Endothelial cell of umbilical vein (primary cell): ENCODE results near the gene CAMK2D. TPM values are rescaled to one million over a fixed set of nuclear protein-coding genes. Genes with fewer than 3 reads are reported as not detected.

Source experiments
- BruUV-seq: library from RNA; stranded (reverse); fragments of 400-500 nt; replicated peaks from 2 replicates; lab custom pipeline; 2021; lab: Mats Ljungman, UMichigan
- CTCF ChIA-PET: fragments of 300-600, 350-600 bp; sonication (Branson Sonifier 250); formaldehyde crosslinking; loops from one replicate; lab custom pipeline; 2021; ENCODE audit warnings: antibody characterized with exemption, inconsistent platforms; lab: Charles Lee
- POLR2A ChIA-PET: fragments of 300-600, 350-600 bp; sonication (Branson Sonifier 250); formaldehyde crosslinking; loops from one replicate; lab custom pipeline; 2021; ENCODE audit warnings: antibody characterized with exemption, inconsistent platforms; lab: Charles Lee
- DNase-seq: peaks from one replicate; pipeline ENCODE4 v3.0.0-alpha.2; 2011; ENCODE audit warnings: low read depth, low spot score
- FAIRE-seq: peaks from 2 replicates; lab custom pipeline; 2011; peaks lifted over from hg19 to GRCh38; lab: Jason Lieb, UNC
- H2AFZ ChIP-seq: 2 replicates; pipeline ENCODE4 v1.6.0; 2012; ENCODE audit warnings: low read depth, low read length, control low read depth, inconsistent platforms
- H3K27ac ChIP-seq: 2 replicates; pipeline ENCODE4 v1.5.1; 2011; ENCODE audit warnings: low read depth, mild to moderate bottlenecking, control low read depth, low read length, moderate library complexity; ENCODE audit not compliant: insufficient read depth
- H3K27me3 ChIP-seq, 2 experiments: 2 replicates each; pipeline versions ENCODE4 v1.6.0 to v1.6.1; 2011; ENCODE audit warnings: low read length in 2 of 2, mixed read lengths in 1 of 2; ENCODE audit not compliant: control insufficient read depth in 2 of 2, insufficient read depth in 2 of 2
- H3K36me3 ChIP-seq, 2 experiments: 2 replicates in 1 of 2; 3 replicates in 1 of 2; pipeline ENCODE4 v1.5.1; 2011; ENCODE audit warnings: low read length in 2 of 2, mild to moderate bottlenecking in 1 of 2, moderate library complexity in 1 of 2; ENCODE audit not compliant: control insufficient read depth in 2 of 2, insufficient read depth in 2 of 2; ENCODE audit errors: extremely low read depth in 1 of 2
- H3K4me1 ChIP-seq: 3 replicates; pipeline ENCODE4 v1.5.1; 2011; ENCODE audit warnings: mild to moderate bottlenecking, low read length; ENCODE audit not compliant: control insufficient read depth, insufficient read depth; ENCODE audit errors: extremely low read depth
- H3K4me2 ChIP-seq: 2 replicates; pipeline ENCODE4 v1.6.1; 2011; ENCODE audit warnings: low read length, control low read depth, mixed read lengths; ENCODE audit not compliant: insufficient read depth
- H3K4me3 ChIP-seq, 3 experiments: fragments of 200-600 bp in 1 of 3; sonication (generic), shearing (Covaris generic) in 1 of 3; replicated peaks in 1 of 3; 2 replicates each; pipeline ENCODE4 v1.5.1; 2011 to 2016; ENCODE audit warnings: control low read depth in 3 of 3, low read length in 3 of 3, mild to moderate bottlenecking in 2 of 3, inconsistent platforms in 1 of 3, low read depth in 1 of 3, moderate library complexity in 1 of 3; ENCODE audit not compliant: insufficient read depth in 1 of 3
- H3K79me2 ChIP-seq: 2 replicates; pipeline ENCODE4 v1.6.0; 2012; ENCODE audit warnings: low read length, inconsistent platforms; ENCODE audit not compliant: control insufficient read depth, insufficient read depth
- H3K9ac ChIP-seq: replicated peaks from 2 replicates; pipeline ENCODE3; 2011; ENCODE audit warnings: low read length, control low read depth; ENCODE audit not compliant: insufficient read depth; ENCODE audit errors: extremely low read depth
- H3K9me1 ChIP-seq: replicated peaks from 3 replicates; pipeline ENCODE4 v1.6.0; 2011; ENCODE audit warnings: mild to moderate bottlenecking, low read length; ENCODE audit not compliant: control insufficient read depth, insufficient read depth; ENCODE audit errors: extremely low read depth
- H3K9me3 ChIP-seq: replicated peaks from 2 replicates; pipeline ENCODE4 v1.5.1; 2012; ENCODE audit warnings: low read length, inconsistent platforms; ENCODE audit not compliant: control insufficient read depth, insufficient read depth
- H4K20me1 ChIP-seq: replicated peaks from 2 replicates; pipeline ENCODE3; 2011; ENCODE audit warnings: mild to moderate bottlenecking, low read length; ENCODE audit not compliant: control insufficient read depth, insufficient read depth; ENCODE audit errors: extremely low read depth
- EZH2 ChIP-seq: IDR thresholded peaks from 2 replicates; pipeline ENCODE4 v1.6.1; 2012; ENCODE audit warnings: borderline replicate concordance, low read depth, mild to moderate bottlenecking, moderate library complexity, low read length, inconsistent platforms; ENCODE audit not compliant: severe bottlenecking
- FOS ChIP-seq: IDR thresholded peaks from 2 replicates; pipeline ENCODE4 v1.6.1; 2011; ENCODE audit warnings: mild to moderate bottlenecking, low read length, moderate library complexity, borderline replicate concordance; ENCODE audit not compliant: insufficient read depth
- GATA2 ChIP-seq: IDR thresholded peaks from 2 replicates; pipeline ENCODE4 v1.7.0; 2011; ENCODE audit warnings: low read depth, mild to moderate bottlenecking, moderate library complexity, mixed read lengths, low read length; ENCODE audit not compliant: insufficient read length, insufficient read depth
- JUN ChIP-seq: IDR thresholded peaks from 2 replicates; pipeline ENCODE4 v1.6.1; 2011; ENCODE audit warnings: borderline replicate concordance, low read depth; ENCODE audit not compliant: insufficient read length, insufficient read depth
- MYC ChIP-seq: IDR thresholded peaks from one replicate; pipeline ENCODE4 v1.6.1; 2011; ENCODE audit warnings: mild to moderate bottlenecking, low read depth, low read length
- POLR2A ChIP-seq: IDR thresholded peaks from 2 replicates; pipeline ENCODE4 v1.6.1; 2012; ENCODE audit warnings: low read depth, mild to moderate bottlenecking, control low read depth, low read length
- POLR2AphosphoS5 ChIP-seq: IDR thresholded peaks from 2 replicates; pipeline ENCODE4 v1.6.1; 2012; ENCODE audit warnings: low read depth, mild to moderate bottlenecking, control low read depth, low read length, moderate library complexity; ENCODE audit not compliant: insufficient read depth
- dilution Hi-C: fragments of 300-500 bp; cut with MboI; formaldehyde crosslinking; loops from one replicate; pipeline ENCODE4 v1.15.0; 2019; ENCODE audit warnings: low sequenced_read_pairs; ENCODE audit not compliant: extremely low pct_ligation_motif_present
- intact Hi-C: fragments of 100-400 bp; cut with micrococcal nuclease; formaldehyde crosslinking; loops from one replicate; pipeline ENCODE4 v1.10.0; 2022
- polyA plus RNA-seq, 4 experiments: library from polyadenylated mRNA; depleted of rRNA in 3 of 4; stranded (reverse) in 3 of 4; unstranded in 1 of 4; fragments of >200 nt; gene quantifications; 2 replicates each; pipeline versions ENCODE4 v1.2.1 to v1.2.3, GENCODE V29; 2011 to 2012; ENCODE audit warnings: missing spikeins in 1 of 4
- total RNA-seq: library from RNA; stranded (reverse); gene quantifications from 2 replicates; pipeline ENCODE4 v1.2.3, GENCODE V29; 2021
- TF ChIP-seq, protein P1 (sequence below): IDR thresholded peaks from 2 replicates; pipeline ENCODE4 v1.6.1; 2011; ENCODE audit not compliant: insufficient read depth, insufficient read length
- TF ChIP-seq, protein P2 (sequence below), 2 donors: IDR thresholded peaks; 1 replicate in 1 of 2; 2 replicates in 1 of 2; pipeline ENCODE4 v1.5.1; 2011; ENCODE audit warnings: low read length in 2 of 2, mild to moderate bottlenecking in 2 of 2, moderate library complexity in 2 of 2, control low read depth in 1 of 2, inconsistent platforms in 1 of 2, low read depth in 1 of 2; ENCODE audit not compliant: insufficient read depth in 1 of 2; ENCODE audit errors: extremely low read depth in 1 of 2

CAMK2D gene
- total and polyA plus RNA-seq, 2 donors (not counting 3 experiments of a cell fraction or from before 2014, with no cell fraction given): 10.4 to 30.7 TPM

DNA sequence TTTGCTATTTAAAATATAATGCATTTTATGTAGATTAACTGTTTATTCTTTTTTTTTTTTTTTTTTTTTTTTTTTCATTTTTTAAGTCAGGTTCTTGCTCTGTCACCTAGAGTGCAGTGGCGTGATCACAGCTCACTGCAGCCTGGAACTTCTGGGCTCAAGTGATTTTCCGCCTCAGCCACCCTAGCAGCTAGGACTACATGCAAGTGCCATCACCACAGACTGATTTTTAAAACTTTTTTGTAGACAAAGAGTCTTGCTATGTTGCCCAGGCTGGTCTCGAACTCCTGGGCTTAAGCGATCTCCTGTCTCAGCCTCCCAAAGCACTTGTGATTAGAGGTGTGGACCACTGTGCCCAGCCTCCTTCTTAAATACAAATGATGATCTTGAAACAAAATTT is 159.9 kb downstream of the CAMK2D start:
- POLR2A ChIA-PET: interaction anchor here (0.6 kb wide), 1 partner anchor 147 kb away, joined by 7 read pairs; no protein-coding TSS in a partner anchor
- FAIRE-seq (no peak), DNase-seq (no peak)
- Histone ChIP-seq H3K27me3 (no peaks in the 10 kb centered on the region), H3K9ac (no peak overlapping the region), H3K4me1 (no peaks in the 10 kb centered on the region), H2AFZ (no peak overlapping the region), H3K27ac (no peak overlapping the region), H4K20me1 (no peaks in the 10 kb centered on the region), H3K36me3 (no peaks in the 10 kb centered on the region), H3K79me2 (no peaks in the 10 kb centered on the region), H3K9me1 (no peaks in the 10 kb centered on the region), H3K4me3 (no peak overlapping the region), H3K9me3 (no peaks in the 10 kb centered on the region), H3K4me2 (no peak overlapping the region)
- BruUV-seq: no TSS peak
- TF ChIP-seq MYC (no peak), EZH2 (no peak), FOS (no peak), POLR2AphosphoS5 (no peak), POLR2A (no peak), JUN (no peak), GATA2 (no peak)
- TF ChIP-seq, protein P1, sequence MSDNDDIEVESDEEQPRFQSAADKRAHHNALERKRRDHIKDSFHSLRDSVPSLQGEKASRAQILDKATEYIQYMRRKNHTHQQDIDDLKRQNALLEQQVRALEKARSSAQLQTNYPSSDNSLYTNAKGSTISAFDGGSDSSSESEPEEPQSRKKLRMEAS: no peak
- TF ChIP-seq, protein P2, sequence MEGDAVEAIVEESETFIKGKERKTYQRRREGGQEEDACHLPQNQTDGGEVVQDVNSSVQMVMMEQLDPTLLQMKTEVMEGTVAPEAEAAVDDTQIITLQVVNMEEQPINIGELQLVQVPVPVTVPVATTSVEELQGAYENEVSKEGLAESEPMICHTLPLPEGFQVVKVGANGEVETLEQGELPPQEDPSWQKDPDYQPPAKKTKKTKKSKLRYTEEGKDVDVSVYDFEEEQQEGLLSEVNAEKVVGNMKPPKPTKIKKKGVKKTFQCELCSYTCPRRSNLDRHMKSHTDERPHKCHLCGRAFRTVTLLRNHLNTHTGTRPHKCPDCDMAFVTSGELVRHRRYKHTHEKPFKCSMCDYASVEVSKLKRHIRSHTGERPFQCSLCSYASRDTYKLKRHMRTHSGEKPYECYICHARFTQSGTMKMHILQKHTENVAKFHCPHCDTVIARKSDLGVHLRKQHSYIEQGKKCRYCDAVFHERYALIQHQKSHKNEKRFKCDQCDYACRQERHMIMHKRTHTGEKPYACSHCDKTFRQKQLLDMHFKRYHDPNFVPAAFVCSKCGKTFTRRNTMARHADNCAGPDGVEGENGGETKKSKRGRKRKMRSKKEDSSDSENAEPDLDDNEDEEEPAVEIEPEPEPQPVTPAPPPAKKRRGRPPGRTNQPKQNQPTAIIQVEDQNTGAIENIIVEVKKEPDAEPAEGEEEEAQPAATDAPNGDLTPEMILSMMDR (IDR thresholded peaks at IDR 0.05; ENCODE audit: extremely low read depth in 1 of 2, insufficient read depth in 1 of 2, low read depth in 1 of 2, low read length in 2 of 2): no peak
- intact Hi-C loops (no loop called here), dilution Hi-C loops (no loop called here)
- CTCF ChIA-PET: interaction anchor here (0.6 to 0.9 kb wide), 2 partner anchors 117 to 207 kb away, joined by 4 read pairs; no protein-coding TSS in a partner anchor
